Muscle layer of colon (tissue), 2 donors: Measurements from ENCODE around the gene FCHSD2.

Experiments
- H3K27ac ChIP-seq: one replicate; pipeline ENCODE4 v1.7.0; 2013; ENCODE audit warnings: low read depth, mild to moderate bottlenecking, low read length, moderate library complexity
- H3K27me3 ChIP-seq, 2 donors: one replicate each; pipeline ENCODE4 v1.7.0; 2013; ENCODE audit warnings: low read length in 2 of 2, mild to moderate bottlenecking in 2 of 2; ENCODE audit not compliant: insufficient read depth in 2 of 2, control insufficient read depth in 1 of 2
- H3K36me3 ChIP-seq: one replicate; pipeline ENCODE4 v1.7.0; 2013; ENCODE audit warnings: mild to moderate bottlenecking, low read length; ENCODE audit not compliant: insufficient read depth
- H3K4me1 ChIP-seq: one replicate; pipeline ENCODE4 v1.7.0; 2013; ENCODE audit warnings: mild to moderate bottlenecking, low read length; ENCODE audit not compliant: insufficient read depth
- H3K4me3 ChIP-seq, 2 donors: one replicate each; pipeline ENCODE4 v1.7.0; 2013; ENCODE audit warnings: low read length in 2 of 2, low read depth in 1 of 2, mild to moderate bottlenecking in 1 of 2, moderate library complexity in 1 of 2
- H3K9ac ChIP-seq: one replicate; pipeline ENCODE4 v1.7.0; 2013; ENCODE audit warnings: low read length
- H3K9me3 ChIP-seq: one replicate; pipeline ENCODE4 v1.7.0; 2013; ENCODE audit warnings: mild to moderate bottlenecking, low read length
- donor health status: abdominal sarcoma.
- donor health status: Adenocarcinoma of cecum.

The FCHSD2 gene

DNA sequence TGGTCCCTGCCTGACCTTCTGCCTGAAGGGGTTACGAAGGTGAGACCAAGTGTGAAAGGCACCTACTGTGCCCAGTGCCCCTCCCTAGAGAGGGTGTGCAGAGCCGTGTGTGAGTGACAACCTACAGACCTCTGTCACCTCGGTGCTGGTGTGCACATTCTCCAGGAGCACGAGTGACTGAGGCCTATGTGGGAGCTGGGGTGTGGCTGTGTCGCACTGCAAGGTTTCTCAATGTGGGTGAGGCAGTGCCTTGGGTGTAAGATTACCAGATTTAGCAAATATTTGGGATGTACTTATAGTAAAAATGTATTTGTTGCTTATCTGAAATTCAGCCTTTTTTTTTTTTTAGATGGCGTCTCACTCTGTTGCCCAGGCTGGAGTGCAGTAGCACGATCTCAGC, 353.9 kb downstream of the FCHSD2 start:
- Histone ChIP-seq H3K9me3 (no peaks in the 10 kb centered on the region), H3K36me3 (no peaks in the 10 kb centered on the region), H3K9ac (no peak overlapping the region), H3K4me3 (no peak overlapping the region), H3K4me1 (peaks cover 10% of the 10 kb centered on the region), H3K27ac (no peak overlapping the region), H3K27me3 (no peaks in the 10 kb centered on the region)

DNA sequence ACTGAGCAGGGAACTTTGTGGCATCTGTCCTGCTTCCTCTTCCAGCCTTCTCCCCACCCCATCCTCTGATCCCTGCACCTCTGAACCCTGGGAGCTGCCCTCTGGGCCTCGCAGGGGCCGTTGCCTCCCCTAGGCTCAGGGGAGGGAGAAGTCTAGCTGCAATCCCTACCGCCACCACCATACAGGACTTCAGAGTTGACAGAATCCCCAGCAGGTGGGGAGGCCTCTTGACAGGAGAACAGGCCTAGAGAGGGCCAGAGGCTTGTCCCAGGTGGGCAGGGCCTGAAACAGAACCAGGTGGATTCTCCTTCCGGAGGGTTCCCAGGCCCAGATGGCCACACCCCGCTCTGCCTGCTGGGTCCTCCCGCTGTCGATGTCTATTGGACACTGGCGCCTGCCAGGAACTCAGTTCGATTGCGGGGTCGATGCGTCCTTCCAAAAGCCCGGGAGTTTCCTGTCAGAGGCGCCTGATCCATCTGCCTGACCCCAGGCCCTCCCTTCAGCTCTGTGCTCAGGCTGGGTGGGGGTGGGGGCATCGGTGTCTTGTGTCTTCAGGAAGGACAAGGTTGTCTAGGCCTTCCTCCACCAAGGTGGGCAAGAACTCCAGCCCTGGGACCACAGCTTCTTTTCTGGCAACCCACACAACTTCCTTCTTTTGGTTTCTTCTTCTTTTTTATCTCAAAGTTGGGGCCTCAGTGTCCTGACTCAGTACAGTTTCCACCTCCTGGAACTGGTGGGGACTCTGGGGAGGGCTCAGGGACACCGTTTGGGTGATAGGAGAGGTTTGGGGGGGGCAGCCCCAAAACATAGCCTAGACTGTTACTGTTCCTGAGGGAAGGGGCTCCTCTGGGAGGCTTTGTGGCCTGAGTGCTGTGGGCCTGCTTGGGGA, 354.7 kb downstream of the FCHSD2 start:
- Histone ChIP-seq H3K27me3 (no peaks in the 10 kb centered on the region), H3K9ac (no peak overlapping the region), H3K27ac (no peak overlapping the region), H3K9me3 (no peaks in the 10 kb centered on the region), H3K36me3 (no peaks in the 10 kb centered on the region), H3K4me1 (peaks cover 3% of the 10 kb centered on the region), H3K4me3 (no peak overlapping the region)
